ENCODE data around the gene C14orf119.

Gene C14orf119

GRCh38 chr14:23112359-23113178, 17.3 kb downstream of the C14orf119 start:
- DNase-seq, result no peak

- DNase-seq, result no peak
Measured at GRCh38 chr14:23113431-23114119, 18.3 kb downstream of the C14orf119 start.

GRCh38 chr14:23114120-23114458, 18.8 kb downstream of the C14orf119 start:
- no peak for DNase-seq

DNA sequence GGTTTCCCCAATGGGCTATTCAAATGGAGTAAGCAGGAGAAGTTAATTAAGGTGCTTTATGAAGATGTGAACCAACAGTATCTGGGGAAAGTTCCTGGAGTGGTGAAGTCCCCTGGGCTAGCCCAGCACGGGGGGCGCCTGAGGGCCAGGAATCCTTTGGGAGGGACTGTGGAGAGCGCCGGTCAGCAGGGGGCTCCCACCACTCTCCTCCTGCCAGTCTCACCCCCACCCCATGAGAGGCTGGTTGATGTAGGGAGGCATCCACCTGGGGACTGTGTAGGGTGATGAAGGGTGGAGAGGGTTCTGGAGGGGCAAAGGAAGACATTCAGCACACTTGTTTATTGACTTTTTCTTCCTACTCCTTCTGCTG, 19.3 kb downstream of the C14orf119 start:
- no peak for DNase-seq

DNA sequence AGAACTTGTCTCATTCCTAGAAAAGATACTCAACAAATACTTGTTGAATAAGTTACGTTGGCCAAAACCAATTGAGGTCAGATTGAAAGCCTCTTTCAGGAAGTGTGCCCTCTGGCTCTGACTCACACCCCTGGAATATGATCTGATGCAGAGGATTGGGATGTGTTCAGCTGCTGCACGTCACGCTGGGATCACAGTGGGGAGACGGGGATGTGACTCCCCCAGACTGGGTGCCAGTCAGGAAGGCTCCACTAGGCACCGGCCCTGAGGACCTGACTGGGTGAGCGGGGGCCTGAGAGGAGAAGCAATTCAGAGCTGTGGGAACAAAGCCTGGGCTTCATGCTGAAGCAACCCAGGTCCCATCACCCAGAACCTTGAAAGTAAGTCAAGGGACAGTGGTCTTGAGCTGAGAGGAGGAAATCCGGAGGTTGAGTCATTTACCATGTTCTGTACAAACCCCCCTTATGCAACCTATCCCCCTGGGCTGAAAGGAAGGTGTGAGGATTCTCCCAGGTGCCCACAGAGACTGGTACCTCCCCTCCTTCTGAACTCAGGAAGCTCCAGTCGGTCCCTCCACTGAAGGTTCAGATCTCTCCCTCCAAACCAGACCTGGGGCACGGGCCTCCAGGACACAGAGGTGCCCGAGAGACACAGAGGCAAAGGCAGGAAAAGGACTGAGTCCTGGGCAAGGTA, 19.9 kb downstream of the C14orf119 start:
- no peak for DNase-seq

GRCh38 chr14:23115918-23116317, 20.6 kb downstream of the C14orf119 start:
- DNase-seq, result no peak

- DNase-seq, result no peak
Measured at GRCh38 chr14:23117371-23118020, 22.2 kb downstream of the C14orf119 start.

- DNase-seq, result no peak
Measured at GRCh38 chr14:23118506-23119362, 23.4 kb downstream of the C14orf119 start, which contains the start of gene CEBPE. Gene CEBPE, minus strand, starts transcription at chr14:23119255. Its CDS starts 164 bp downstream, at chr14:23119091.

GRCh38 chr14:23119363-23120327, 24.3 kb downstream of the C14orf119 start:
- no peak for DNase-seq

DNA sequence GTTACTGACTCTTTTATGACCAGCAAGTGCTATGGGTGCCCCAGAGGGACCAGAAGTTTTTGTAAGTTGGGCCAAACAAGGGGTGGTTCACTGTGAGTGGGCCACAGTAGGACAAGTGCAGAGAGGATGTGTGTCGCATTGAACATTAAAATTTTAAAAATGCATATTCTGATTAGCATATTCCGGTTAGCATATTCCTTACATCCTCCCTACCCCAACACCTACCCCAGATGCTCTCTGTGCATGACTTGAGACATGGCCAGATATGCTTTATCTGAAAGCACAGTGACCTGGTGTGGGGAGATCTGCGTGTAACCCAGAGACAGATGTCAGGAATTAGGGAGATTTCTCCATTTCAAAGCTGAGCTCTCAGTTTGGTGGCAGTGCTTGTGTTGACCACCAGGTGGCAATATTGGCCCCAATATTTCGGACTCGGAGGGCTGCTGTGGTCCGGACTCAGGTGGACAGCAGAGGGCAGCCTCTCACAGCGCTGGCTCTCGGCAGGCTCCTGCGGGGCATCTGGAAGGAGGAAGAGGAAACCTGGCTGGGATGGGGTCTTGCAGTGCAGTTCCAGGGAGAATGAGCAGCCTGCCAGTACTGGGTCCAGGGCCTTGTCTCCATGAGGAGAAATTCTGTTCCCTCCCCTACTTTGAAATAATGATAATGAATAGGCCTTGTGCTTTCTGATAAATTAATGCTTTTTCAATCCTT, 25.4 kb downstream of the C14orf119 start:
- DNase-seq, result peak; percentile 72

DNA sequence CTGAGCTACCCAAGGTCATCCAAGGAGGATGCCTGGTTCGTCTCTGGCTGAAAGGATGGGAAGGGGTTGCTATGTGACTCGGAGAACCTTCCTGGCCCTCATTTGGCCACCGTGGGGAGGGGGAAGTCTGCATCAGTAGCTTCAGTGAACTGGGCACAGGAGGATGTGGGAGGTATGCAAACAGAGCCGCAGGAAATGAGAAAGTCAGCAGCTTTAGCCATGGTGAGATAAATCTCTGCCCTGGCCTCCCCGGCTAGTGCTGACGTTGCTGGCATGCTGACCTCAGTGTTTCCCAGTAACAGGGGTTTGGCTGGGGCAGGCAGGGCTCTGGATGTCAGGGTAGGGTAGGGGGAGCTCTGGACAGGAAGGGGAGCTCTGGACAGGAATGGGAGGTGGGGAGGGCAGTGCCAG, 26.1 kb downstream of the C14orf119 start:
- DNase-seq, result no peak

- no peak for DNase-seq
Measured at GRCh38 chr14:23122086-23122485, 26.8 kb downstream of the C14orf119 start.

DNA sequence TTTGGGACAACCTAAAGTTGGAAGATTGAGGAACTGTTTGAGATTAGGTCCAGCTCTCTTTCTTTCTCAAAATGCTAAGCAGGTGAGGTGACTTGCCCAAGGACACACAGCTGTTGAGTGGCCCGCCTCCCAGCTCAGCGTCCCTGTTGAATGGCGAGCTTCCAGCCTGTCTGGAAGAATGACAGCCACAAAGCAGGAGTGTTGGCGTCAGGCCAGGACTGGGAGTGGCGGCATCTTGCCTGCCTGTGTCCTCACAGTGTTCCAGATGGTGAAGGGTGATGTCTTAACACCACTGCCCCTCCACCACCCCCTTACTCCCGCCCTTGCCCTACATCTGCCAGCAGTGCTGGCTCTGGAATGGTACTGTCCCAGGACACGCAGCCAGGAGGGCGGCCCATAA, 28.1 kb downstream of the C14orf119 start:
- DNase-seq, result no peak

DNA sequence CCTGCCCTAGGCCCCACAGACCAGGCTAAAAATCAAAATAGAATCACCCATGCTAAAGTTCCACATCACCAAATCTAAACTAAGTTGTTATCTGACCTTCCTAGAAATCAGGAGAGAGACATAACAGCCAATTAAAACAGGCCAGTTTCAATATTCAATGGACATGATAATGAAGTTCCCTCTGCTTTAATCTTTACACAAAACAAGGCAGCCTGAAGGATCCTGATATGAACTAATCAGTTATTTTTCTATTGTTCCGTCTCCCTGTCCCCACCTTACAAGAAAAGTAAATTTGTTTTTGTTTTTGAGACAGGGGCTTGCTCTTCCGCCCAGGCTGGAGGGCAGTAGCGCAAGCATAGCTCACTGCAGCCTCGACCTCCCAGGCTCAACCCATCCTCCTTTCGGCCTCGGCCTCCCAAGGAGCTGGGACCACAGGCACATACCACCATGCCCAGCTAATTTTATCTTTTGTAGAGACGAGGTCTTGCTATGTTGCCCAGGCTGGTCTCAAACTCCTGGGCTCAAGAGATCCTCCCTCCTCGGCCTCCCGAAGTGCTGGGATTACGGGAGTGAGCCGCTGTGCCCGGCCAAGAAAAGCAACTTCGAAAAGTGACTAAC, 29.1 kb downstream of the C14orf119 start:
- DNase-seq, result no peak

- no peak for DNase-seq
Measured at GRCh38 chr14:23125011-23125410, 29.7 kb downstream of the C14orf119 start.

GRCh38 chr14:23125933-23126524, 30.7 kb downstream of the C14orf119 start:
- no peak for DNase-seq

GRCh38 chr14:23126548-23127278, 31.4 kb downstream of the C14orf119 start:
- no peak for DNase-seq

- no peak for DNase-seq
Measured at GRCh38 chr14:23127861-23128260, 32.6 kb downstream of the C14orf119 start.
